ENCODE results near the gene EIF3L. TPM values are rescaled to one million over a fixed set of nuclear protein-coding genes. Genes with fewer than 3 reads are reported as not detected.
A peak's percentile ranks its signal among the peaks of the same experiment; 100 is the strongest.

Gene EIF3L
- total RNA-seq, 1 donor from 2014 or later: 718 TPM

DNA sequence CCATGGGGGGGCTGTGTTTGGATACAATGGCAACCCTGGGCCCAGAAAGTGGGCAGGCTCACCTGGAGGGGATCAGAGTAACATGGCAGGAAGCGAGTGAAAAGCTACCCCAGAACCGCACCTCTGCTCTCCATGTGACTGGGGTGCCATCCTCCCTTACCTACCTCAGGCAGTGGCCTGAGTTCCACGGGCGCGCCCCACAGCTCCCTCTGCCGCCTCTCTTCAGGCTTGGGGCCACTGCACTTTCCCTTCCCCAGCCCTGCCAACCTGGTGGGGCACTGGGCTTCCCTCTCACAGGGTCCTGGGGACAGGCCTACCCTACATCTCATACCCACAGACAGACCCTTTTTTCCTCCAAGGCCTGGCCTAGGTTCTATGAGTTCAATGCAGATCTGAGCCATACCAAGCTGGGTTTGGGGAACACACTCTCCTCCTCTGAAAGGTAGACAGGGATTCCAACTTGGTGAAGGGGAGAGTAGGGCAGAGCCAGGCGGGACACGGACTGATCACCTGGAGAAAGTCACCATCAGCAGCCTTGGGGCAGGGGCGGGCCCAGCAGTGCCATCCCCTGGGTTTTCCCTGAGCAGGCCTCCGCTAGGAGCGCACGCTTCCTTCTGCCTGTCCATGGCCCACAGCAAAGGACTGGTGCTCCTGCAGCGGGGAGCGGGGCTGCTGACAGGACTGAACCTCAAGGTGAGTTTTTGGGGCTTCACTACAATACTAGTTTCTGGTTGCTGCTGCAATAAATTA lies 19.0 kb upstream of the EIF3L start:
- H3K9me3 Mint-ChIP-seq: no peaks in the 10 kb centered on the region
- no peak for ATAC-seq (ENCODE audit: low read depth)
- TF ChIP-seq, protein P1, sequence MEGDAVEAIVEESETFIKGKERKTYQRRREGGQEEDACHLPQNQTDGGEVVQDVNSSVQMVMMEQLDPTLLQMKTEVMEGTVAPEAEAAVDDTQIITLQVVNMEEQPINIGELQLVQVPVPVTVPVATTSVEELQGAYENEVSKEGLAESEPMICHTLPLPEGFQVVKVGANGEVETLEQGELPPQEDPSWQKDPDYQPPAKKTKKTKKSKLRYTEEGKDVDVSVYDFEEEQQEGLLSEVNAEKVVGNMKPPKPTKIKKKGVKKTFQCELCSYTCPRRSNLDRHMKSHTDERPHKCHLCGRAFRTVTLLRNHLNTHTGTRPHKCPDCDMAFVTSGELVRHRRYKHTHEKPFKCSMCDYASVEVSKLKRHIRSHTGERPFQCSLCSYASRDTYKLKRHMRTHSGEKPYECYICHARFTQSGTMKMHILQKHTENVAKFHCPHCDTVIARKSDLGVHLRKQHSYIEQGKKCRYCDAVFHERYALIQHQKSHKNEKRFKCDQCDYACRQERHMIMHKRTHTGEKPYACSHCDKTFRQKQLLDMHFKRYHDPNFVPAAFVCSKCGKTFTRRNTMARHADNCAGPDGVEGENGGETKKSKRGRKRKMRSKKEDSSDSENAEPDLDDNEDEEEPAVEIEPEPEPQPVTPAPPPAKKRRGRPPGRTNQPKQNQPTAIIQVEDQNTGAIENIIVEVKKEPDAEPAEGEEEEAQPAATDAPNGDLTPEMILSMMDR (IDR thresholded peaks at IDR 0.05): no peak
- no peaks in the 10 kb centered on the region for H3K4me1 Mint-ChIP-seq
- H3K36me3 Mint-ChIP-seq (ENCODE audit: low read depth): peaks cover 51% of the 10 kb centered on the region
- H3K4me3 Mint-ChIP-seq: no peak overlapping the region
- POLR2A ChIA-PET: interaction anchor here (1.9 kb wide), 1 partner anchor 14 kb away, joined by 6 read pairs; the partner anchor contains the start of gene ANKRD54
- H3K27me3 Mint-ChIP-seq: no peaks in the 10 kb centered on the region
- no peak for DNase-seq
- no peak overlapping the region for H3K27ac Mint-ChIP-seq
- intact Hi-C loops (cut with micrococcal nuclease): no loop called here
- CTCF ChIA-PET: no interaction called here

DNA sequence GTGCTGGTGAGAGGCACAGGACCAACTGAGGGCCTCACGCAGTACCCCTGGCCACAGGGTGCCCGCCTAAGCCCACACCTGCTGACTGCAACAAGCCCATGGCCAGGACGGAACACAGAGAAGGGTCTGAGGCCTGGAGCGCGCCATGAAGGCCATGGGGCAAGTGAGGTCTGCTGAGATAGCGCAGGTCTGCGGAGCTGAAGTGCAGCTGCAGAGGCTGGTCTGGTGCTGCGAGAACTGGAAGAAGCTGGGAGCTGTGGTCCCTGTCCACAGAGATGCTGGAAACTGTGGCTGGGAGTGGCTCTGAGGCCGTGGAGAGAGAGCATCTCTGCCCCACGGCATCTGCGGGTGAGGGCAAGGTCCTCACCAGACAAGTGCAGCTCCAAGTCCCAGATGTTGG lies 17.7 kb upstream of the EIF3L start:
- no peak for DNase-seq
- Mint-ChIP-seq H3K9me3 (no peaks in the 10 kb centered on the region), H3K4me3 (no peak overlapping the region), H3K27ac (no peak overlapping the region), H3K27me3 (no peaks in the 10 kb centered on the region), H3K4me1 (no peaks in the 10 kb centered on the region), H3K36me3 (ENCODE audit: low read depth) (peaks cover 51% of the 10 kb centered on the region)
- ChIA-PET POLR2A (interaction anchor here (1.9 kb wide), 1 partner anchor 13 kb away, joined by 6 read pairs; the partner anchor contains the start of gene ANKRD54), CTCF (no interaction called here)
- ATAC-seq (ENCODE audit: low read depth): no peak
- TF ChIP-seq, protein P1 (IDR thresholded peaks at IDR 0.05): no peak
- intact Hi-C loops (cut with micrococcal nuclease): no loop called here

DNA sequence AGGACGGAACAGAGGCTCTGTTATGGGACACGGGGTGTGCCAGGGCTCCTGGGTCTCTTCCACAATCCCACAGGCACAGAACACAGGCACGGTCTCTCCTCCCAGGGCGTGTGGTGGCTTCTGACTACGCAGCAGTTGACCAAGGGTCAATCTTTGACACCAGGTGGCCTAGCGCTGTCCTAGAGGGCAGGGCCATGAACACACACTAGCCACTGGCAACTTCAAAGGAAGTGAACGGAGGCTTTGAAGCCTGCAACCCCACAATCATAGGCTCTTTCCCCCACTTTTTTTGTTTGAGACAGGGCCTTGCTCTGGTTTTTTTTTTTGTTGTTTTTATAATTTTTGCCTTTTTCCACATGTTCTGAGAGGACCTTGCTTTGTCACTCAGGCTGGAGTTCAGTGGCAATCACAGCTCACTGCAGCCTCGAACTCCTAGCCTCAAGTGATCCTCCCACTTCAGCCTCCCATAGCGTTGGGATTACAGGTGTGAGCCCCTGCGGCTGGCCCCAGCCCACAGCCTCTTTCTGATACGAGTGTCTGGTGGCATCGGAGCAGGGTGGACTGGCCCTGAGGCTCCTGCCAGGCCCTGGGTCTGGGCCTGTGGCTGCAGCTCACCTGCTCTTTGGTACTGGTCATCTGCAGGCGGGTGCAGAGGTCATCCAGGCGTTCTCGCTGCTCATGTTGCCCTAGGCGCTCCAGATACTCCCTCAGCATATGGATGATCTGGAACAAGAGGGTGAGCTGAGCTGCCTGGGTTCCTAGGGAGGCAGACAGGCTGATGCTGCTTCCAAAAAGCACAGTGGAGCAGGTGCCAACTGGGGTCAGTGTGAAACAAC lies 17.0 kb upstream of the EIF3L start:
- intact Hi-C loops (cut with micrococcal nuclease): no loop called here
- no peak overlapping the region for H3K27ac Mint-ChIP-seq
- ChIA-PET POLR2A (interaction anchor here (0.7 kb wide), 1 partner anchor 643 kb away, joined by 3 read pairs; no protein-coding TSS in a partner anchor), CTCF (interaction anchor here (0.6 kb wide), 1 partner anchor 165 kb away, joined by 3 read pairs; no protein-coding TSS in a partner anchor)
- H3K4me3 Mint-ChIP-seq: no peak overlapping the region
- ATAC-seq (ENCODE audit: low read depth) (no peak), DNase-seq (no peak)
- peaks cover 58% of the 10 kb centered on the region for H3K36me3 Mint-ChIP-seq (ENCODE audit: low read depth)
- no peaks in the 10 kb centered on the region for H3K4me1 Mint-ChIP-seq
- TF ChIP-seq, protein P1 (IDR thresholded peaks at IDR 0.05): no peak
- H3K9me3 Mint-ChIP-seq: no peaks in the 10 kb centered on the region
- no peaks in the 10 kb centered on the region for H3K27me3 Mint-ChIP-seq

DNA sequence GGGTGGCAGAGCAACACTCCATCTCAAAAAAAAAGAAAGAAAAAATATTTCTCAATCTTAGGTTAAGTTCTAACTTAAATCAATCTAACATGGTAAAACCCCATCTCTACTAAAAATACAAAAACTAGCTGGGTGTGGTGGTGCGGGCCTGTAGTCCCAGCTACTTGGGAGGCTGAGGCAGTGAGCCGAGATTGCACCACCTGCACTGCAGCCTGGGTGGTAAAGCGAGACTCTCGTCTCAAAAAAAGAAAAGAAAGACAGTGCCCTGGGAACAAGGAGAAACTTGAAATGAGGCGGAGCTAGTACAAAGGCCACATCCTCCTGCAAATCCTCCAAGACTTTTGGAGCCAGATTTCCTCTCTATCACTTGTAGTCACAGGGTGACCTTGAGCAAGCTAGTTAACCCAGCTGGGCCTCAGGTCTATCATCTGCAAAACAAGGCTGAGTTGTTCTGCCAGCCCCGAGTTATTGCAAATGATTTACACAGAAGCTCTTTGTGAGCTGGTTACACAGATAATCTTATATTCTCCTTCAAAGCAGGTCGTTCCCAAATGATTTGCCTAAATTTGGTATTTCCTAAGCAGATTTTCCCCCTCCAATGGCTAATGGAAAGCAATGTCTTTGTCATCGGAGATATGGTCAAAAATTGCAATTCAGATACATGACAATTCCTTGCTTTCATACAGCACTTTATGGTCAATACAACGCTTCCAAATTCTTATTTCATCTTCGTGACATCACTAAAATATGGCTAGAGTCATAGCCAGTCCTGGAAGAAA lies 7.0 kb upstream of the EIF3L start:
- ATAC-seq (ENCODE audit: low read depth) (no peak), DNase-seq (no peak)
- Mint-ChIP-seq H3K36me3 (ENCODE audit: low read depth) (peaks cover 20% of the 10 kb centered on the region), H3K9me3 (no peaks in the 10 kb centered on the region), H3K4me1 (peaks cover 18% of the 10 kb centered on the region), H3K27me3 (no peaks in the 10 kb centered on the region), H3K4me3 (peak overlapping the region; percentile 53), H3K27ac (no peak overlapping the region)
- CTCF ChIA-PET: interaction anchor here (0.8 to 1.4 kb wide), 2 partner anchors 21 to 22 kb away, joined by 4 read pairs; no protein-coding TSS in a partner anchor
- POLR2A ChIA-PET: interaction anchor here (0.6 to 0.9 kb wide), 2 partner anchors 107 to 234 kb away, joined by 3 to 5 read pairs; partner anchors contain the start of gene GGA1
- TF ChIP-seq, protein P1 (IDR thresholded peaks at IDR 0.05): no peak
- intact Hi-C loops (cut with micrococcal nuclease): loop anchor here (5.0 to 10.0 kb wide), 3 partner anchors 207 to 840 kb away; partner anchors contain the start of genes SH3BP1 and TOMM22
